GM21390 (cell line): ENCODE data around the gene POLK.

ENCODE experiments used
- ATAC-seq: cut with Tn5 transposase; IDR thresholded peaks from one replicate; pipeline ENCODE4 v1.9.1; 2021; ENCODE audit not compliant: unreplicated experiment

Gene POLK

GRCh38 chr5:75639535-75640311 is 128.0 kb downstream of the POLK start:
- ATAC-seq, result no peak

GRCh38 chr5:75640395-75640794 is 128.7 kb downstream of the POLK start:
- no peak for ATAC-seq

- ATAC-seq, result no peak
Observed at GRCh38 chr5:75640826-75641225, 129.1 kb downstream of the POLK start.

- no peak for ATAC-seq
Observed at GRCh38 chr5:75648712-75649111, 137.0 kb downstream of the POLK start.
